C4-2B (cell line): ENCODE measurements around the gene ISYNA1.
A peak's percentile ranks its signal among the peaks of the same experiment; 100 is the strongest.

Source experiments
- H3K27ac ChIP-seq: fragments of 450-650 bp; 2 replicates; pipeline ENCODE4 v1.5.1; 2017
- ZFX ChIP-seq: fragments of 450-650 bp; IDR thresholded peaks from 2 replicates; pipeline ENCODE4 v1.6.1; 2017
- TF ChIP-seq, protein P1 (sequence below): fragments of 450-650 bp; conservative IDR thresholded peaks from 2 replicates; pipeline ENCODE4 v1.5.1; 2017; ENCODE audit warnings: mild to moderate bottlenecking

ISYNA1 gene

GRCh38 chr19:18437491-18438330 lies at the start of gene ISYNA1:
Gene ISYNA1 (minus strand): TSS chr19:18438133. CDS start chr19:18437979, 154 bp downstream.
- H3K27ac ChIP-seq = peak within 1 kb of the TSS; percentile 77

DNA sequence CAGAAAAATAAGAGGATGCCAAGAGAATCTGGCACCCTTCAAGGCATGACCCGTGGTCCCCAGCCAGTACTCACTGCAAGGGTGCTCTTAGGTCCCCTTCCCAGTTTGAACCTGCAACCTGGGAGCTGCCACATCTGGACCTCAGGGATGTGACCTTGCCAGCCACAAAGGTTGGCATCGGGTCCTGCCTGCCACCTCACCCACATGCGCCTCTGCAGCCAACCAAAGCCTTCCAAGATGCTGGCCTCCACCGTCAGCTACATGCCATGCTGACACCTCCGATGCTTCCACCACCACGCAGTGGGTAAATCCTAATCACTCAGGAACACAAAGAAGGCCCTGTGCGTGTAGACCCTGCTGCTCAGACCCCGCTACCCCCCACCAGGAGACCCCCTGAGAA lies 48.8 kb upstream of the ISYNA1 start:
- TF ChIP-seq, protein P1, sequence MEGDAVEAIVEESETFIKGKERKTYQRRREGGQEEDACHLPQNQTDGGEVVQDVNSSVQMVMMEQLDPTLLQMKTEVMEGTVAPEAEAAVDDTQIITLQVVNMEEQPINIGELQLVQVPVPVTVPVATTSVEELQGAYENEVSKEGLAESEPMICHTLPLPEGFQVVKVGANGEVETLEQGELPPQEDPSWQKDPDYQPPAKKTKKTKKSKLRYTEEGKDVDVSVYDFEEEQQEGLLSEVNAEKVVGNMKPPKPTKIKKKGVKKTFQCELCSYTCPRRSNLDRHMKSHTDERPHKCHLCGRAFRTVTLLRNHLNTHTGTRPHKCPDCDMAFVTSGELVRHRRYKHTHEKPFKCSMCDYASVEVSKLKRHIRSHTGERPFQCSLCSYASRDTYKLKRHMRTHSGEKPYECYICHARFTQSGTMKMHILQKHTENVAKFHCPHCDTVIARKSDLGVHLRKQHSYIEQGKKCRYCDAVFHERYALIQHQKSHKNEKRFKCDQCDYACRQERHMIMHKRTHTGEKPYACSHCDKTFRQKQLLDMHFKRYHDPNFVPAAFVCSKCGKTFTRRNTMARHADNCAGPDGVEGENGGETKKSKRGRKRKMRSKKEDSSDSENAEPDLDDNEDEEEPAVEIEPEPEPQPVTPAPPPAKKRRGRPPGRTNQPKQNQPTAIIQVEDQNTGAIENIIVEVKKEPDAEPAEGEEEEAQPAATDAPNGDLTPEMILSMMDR = no peak
- TF ChIP-seq ZFX = no peak
- peak overlapping the region; percentile 67; the same call in 1 of the 2 replicates for H3K27ac ChIP-seq

More at GRCh38 chr19:18437491-18438330, at the start of gene ISYNA1:
- TF ChIP-seq ZFX = 0 out of 2 replicates have a peak, but pooled peaks have one; percentile 43
- TF ChIP-seq, protein P1 = no peak

- TF ChIP-seq, protein P1 = no peak
- no peak for TF ChIP-seq ZFX
- H3K27ac ChIP-seq = no peak overlapping the region
Measured at GRCh38 chr19:18484992-18485391, 47.1 kb upstream of the ISYNA1 start.

- TF ChIP-seq ZFX = no peak
- TF ChIP-seq, protein P1 = no peak
- no peak overlapping the region for H3K27ac ChIP-seq
Measured at GRCh38 chr19:18483119-18483890, 45.4 kb upstream of the ISYNA1 start.

DNA sequence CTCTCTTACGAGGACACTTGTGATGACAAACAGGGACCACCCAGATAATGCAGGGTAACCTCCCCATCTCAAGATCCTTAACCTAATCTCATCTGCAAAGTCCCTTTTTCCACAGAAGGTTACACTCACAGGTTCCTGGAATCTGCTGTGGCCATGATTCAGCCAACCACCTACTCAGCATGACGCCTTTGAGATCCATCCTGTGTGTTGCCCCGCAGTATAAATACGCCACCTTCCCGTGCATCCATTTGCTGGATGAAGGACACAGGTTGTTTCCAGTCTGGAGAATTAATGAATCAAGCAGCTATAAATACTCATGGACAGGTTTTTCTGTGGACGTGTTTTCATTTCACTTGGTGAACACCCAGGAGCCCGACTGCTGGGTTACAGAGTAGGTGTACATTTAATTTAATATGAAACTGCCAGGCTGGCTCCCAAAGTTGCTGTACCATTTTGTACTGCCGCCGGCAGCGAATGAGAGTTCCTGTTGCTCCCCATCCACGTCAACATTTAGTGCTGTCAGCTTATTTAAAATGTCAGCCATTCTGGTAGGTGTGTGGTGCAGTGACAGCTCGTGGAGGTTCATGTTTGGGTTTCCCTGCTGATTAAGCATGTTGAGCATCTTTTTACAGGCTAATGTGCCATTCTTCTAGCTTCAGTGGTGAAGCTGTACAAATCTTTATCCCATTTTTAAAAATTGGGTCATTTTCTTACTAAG lies 43.7 kb upstream of the ISYNA1 start:
- no peak overlapping the region for H3K27ac ChIP-seq
- TF ChIP-seq ZFX = no peak
- TF ChIP-seq, protein P1 = no peak

DNA sequence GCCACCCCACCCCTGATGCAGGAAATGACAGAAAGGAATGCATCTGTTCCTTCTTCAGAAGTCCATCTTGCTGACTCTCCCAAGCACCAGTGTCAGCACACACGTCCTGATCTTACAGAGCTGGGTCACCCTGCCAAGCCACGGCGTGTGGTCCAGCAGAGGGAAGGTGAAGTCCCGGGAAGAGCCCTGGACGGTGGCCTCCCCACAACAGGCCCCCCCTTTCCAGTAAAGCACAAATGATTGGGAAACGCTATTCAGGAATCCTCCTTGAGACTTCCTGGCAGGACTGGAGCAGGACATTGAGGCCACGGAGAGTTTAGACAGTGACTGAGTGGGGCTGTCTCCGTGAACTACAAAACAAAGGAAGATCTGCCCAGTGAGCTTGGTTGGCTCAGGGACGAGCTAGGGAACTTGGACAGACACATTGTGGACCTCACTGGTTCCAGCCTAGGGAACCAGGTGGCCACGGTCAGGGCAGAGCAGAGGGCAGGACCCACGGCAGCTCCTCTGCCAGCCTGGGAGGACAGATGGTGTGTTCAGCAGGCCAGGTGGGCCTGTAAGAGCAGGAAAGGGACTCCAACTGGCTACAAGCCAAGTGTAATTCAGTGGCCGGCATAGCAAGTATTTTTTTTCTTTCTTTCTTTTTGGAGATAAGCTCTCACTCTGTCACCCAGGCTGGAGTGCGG lies 42.2 kb upstream of the ISYNA1 start:
- H3K27ac ChIP-seq = no peak overlapping the region
- no peak for TF ChIP-seq ZFX
- TF ChIP-seq, protein P1 = no peak
